GM23338 (cell line): Measurements from ENCODE around the gene PRDM10.

Experiments used
- CTCF ChIP-seq, 2 experiments: fragments of 200-600 bp in 1 of 2; sonication (generic) in 1 of 2; conservative IDR thresholded peaks; 2 replicates each; pipeline versions ENCODE4 v1.5.1 to v1.6.1; 2016 to 2017; ENCODE audit warnings: antibody characterized with exemption in 2 of 2, low read depth in 2 of 2, mild to moderate bottlenecking in 2 of 2, moderate library complexity in 1 of 2
- EZH2 ChIP-seq: fragments of 200-600 bp; sonication (generic); IDR thresholded peaks from one replicate; pipeline ENCODE4 v1.8.0; 2017; ENCODE audit warnings: antibody characterized with exemption, mild to moderate bottlenecking, low read depth; ENCODE audit not compliant: unreplicated experiment
- POLR2AphosphoS5 ChIP-seq: IDR thresholded peaks from 2 replicates; pipeline ENCODE4 v1.6.1; 2016; ENCODE audit warnings: antibody characterized with exemption, low read depth

GRCh38 chr11:130029137-130029536, 26.5 kb upstream of the PRDM10 start:
- no peak for TF ChIP-seq CTCF (conservative IDR thresholded peaks at IDR 0.05; ENCODE audit: low read depth in 2 of 2)
- TF ChIP-seq EZH2 = no peak
- no peak for TF ChIP-seq POLR2AphosphoS5
